Measurements from ENCODE around the gene TGIF1. TPM values are rescaled to one million over a fixed set of nuclear protein-coding genes. Genes with fewer than 3 reads are reported as not detected.

Gene TGIF1
- total and polyA plus RNA-seq, 4 donors = 49.1 to 74.5 (median 58.4) TPM

GRCh38 chr18:3454365-3455089, 4.6 kb downstream of the TGIF1 start:
- H3K27me3 ChIP-seq (ENCODE audit: control insufficient read depth in 3 of 3, insufficient read depth in 3 of 3, low read length in 2 of 3) = no peaks in the 10 kb centered on the region
- peak; percentile 34 for TF ChIP-seq CTCF (IDR thresholded peaks at IDR 0.05; ENCODE audit: control extremely low read depth, extremely low read depth)
- H3K9me3 ChIP-seq (ENCODE audit: control insufficient read depth in 4 of 4, insufficient read depth in 3 of 4, low read length in 3 of 4) = no peaks in the 10 kb centered on the region
- ATAC-seq (ENCODE audit: insufficient read depth, low FRiP score) = no peak
- peak in 2 of 3 donors; percentile 76 to 79 for DNase-seq
- peak overlapping the region in 1 of 2 donors; percentile 99 for H3K27ac ChIP-seq (ENCODE audit: low read depth in 1 of 2, low read length in 1 of 2)
- WGBS, 2 donors = 0 to 2% methylated on average over 4 of the region's 4 CpGs
- peak overlapping the region in 1 of 2 donors; percentile 89 for H3K9ac ChIP-seq (ENCODE audit: insufficient read depth in 1 of 2, low read length in 2 of 2)
- peaks cover 5 to 26% (median 19%) of the 10 kb centered on the region in 4 donors for H3K36me3 ChIP-seq (ENCODE audit: control insufficient read depth in 4 of 4, insufficient read depth in 4 of 4, low read length in 4 of 4)
- peaks cover 4 to 43% (median 9%) of the 10 kb centered on the region in 5 donors for H3K4me1 ChIP-seq (ENCODE audit: control insufficient read depth in 5 of 5, insufficient read depth in 5 of 5, low read length in 5 of 5)
- H3K4me3 ChIP-seq = no peak overlapping the region

- Histone ChIP-seq H3K36me3 (ENCODE audit: control insufficient read depth in 4 of 4, insufficient read depth in 4 of 4, low read length in 4 of 4) (peaks cover 5 to 26% (median 19%) of the 10 kb centered on the region in 4 donors), H3K4me3 (no peak overlapping the region), H3K9ac (ENCODE audit: insufficient read depth in 1 of 2, low read length in 2 of 2) (peak overlapping the region in 1 of 2 donors; percentile 89), H3K27ac (ENCODE audit: low read depth in 1 of 2, low read length in 1 of 2) (no peak overlapping the region), H3K9me3 (ENCODE audit: control insufficient read depth in 4 of 4, insufficient read depth in 3 of 4, low read length in 3 of 4) (no peaks in the 10 kb centered on the region), H3K27me3 (ENCODE audit: control insufficient read depth in 3 of 3, insufficient read depth in 3 of 3, low read length in 2 of 3) (no peaks in the 10 kb centered on the region), H3K4me1 (ENCODE audit: control insufficient read depth in 5 of 5, insufficient read depth in 5 of 5, low read length in 5 of 5) (peaks cover 4 to 43% (median 9%) of the 10 kb centered on the region in 5 donors)
- TF ChIP-seq CTCF (IDR thresholded peaks at IDR 0.05; ENCODE audit: control extremely low read depth, extremely low read depth) = no peak
- DNase-seq (no peak), ATAC-seq (ENCODE audit: insufficient read depth, low FRiP score) (no peak)
- WGBS, 2 donors = 48 to 65% methylated on average over 3 of the region's 3 CpGs
Observed at GRCh38 chr18:3455090-3455635, 5.2 kb downstream of the TGIF1 start.

GRCh38 chr18:3455907-3456685, 6.1 kb downstream of the TGIF1 start:
- Histone ChIP-seq H3K4me3 (no peak overlapping the region), H3K4me1 (ENCODE audit: control insufficient read depth in 5 of 5, insufficient read depth in 5 of 5, low read length in 5 of 5) (peaks cover 4 to 43% (median 9%) of the 10 kb centered on the region in 5 donors), H3K9me3 (ENCODE audit: control insufficient read depth in 4 of 4, insufficient read depth in 3 of 4, low read length in 3 of 4) (peaks cover 0 to 4% (median 0%) of the 10 kb centered on the region in 4 donors), H3K36me3 (ENCODE audit: control insufficient read depth in 4 of 4, insufficient read depth in 4 of 4, low read length in 4 of 4) (peaks cover 5 to 32% (median 24%) of the 10 kb centered on the region in 4 donors), H3K27ac (ENCODE audit: low read depth in 1 of 2, low read length in 1 of 2) (peak overlapping the region in 1 of 2 donors; percentile 89), H3K27me3 (ENCODE audit: control insufficient read depth in 3 of 3, insufficient read depth in 3 of 3, low read length in 2 of 3) (no peaks in the 10 kb centered on the region), H3K9ac (ENCODE audit: insufficient read depth in 1 of 2, low read length in 2 of 2) (peak overlapping the region in 1 of 2 donors; percentile 8)
- peak in 2 of 3 donors; percentile 37 to 51 for DNase-seq
- TF ChIP-seq CTCF (IDR thresholded peaks at IDR 0.05; ENCODE audit: control extremely low read depth, extremely low read depth) = no peak
- no peak for ATAC-seq (ENCODE audit: insufficient read depth, low FRiP score)
- 74 to 86% methylated on average over 10 of the region's 10 CpGs for WGBS, 2 donors

Measured in lung (tissue), 12 donors.